ENCODE data around the gene FAM162A.

DNA sequence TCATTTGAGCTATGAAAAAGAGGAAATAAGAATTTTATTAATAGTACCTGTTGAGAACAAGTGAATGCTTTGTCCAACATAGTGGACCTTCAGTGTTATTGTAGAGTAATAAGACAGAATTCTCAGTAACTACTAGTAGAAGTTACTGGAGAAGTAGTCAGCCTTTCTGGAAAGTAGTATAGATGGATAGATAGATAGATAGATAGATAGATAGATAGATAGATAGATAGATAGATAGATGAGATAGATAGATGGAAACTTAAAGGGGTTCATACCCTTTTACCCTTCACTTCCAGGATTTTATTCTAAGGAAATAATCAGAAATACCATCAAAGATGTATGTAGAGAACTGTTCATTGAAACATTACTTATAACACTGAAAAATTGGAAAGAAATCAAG is 5.2 kb downstream of the FAM162A start:
- no peak for TF ChIP-seq CTBP1 (IDR thresholded peaks at IDR 0.05; ENCODE audit: borderline replicate concordance)
- no peak for TF ChIP-seq NFRKB (IDR thresholded peaks at IDR 0.05)

All from HEK293T (cell line).